GM21717 (cell line): ENCODE measurements around the gene DENND6B.

ENCODE experiments used
- ATAC-seq: cut with Tn5 transposase; IDR thresholded peaks from one replicate; pipeline ENCODE4 v1.9.1; 2021; ENCODE audit warnings: mild to moderate bottlenecking, moderate library complexity; ENCODE audit not compliant: unreplicated experiment

Gene DENND6B

GRCh38 chr22:50289942-50290630 lies 36.7 kb downstream of the DENND6B start:
- no peak for ATAC-seq

DNA sequence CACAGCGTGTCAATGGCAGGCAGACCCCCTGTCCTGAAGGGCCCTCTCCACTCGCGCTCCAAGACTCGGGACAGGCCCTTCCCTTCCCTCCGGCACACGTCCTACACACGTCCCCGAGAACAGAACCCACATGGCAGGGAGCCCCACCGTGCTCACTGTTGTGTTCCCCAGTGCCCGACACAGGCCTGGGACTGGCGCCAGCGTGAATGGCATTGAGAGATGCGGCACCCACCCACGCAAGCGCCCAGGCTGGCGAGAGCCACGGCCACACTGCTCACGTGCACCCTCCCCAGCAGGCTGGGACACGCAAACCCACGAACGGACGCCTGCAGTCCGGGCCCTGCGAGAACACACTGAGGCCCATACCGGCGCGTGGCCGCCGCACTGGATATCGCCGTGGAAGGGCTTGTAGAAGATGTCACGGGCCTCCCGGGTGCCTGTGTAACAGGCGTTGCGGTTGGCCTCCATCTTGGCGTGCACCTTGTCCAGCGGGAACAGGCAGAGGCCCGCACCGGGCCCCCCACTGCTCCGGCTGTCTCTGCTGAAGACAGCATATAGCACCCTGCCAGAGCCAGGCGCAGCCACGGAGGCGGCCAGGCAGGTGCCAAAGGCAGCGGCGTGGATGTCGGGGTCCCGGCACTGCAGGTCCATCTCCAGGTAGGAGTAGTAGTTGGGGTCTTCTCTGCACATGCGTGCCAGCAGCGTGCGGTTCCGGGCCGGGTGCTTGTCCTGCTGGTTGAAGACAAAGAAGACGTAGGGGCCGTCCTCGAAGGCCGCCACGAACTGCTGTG lies 37.5 kb downstream of the DENND6B start:
- ATAC-seq: no peak

GRCh38 chr22:50287731-50288130 lies 39.1 kb downstream of the DENND6B start:
- ATAC-seq: no peak

GRCh38 chr22:50286701-50287318 lies 40.0 kb downstream of the DENND6B start:
- ATAC-seq: no peak

- ATAC-seq: no peak
Measured at GRCh38 chr22:50286275-50286674, 40.5 kb downstream of the DENND6B start.

DNA sequence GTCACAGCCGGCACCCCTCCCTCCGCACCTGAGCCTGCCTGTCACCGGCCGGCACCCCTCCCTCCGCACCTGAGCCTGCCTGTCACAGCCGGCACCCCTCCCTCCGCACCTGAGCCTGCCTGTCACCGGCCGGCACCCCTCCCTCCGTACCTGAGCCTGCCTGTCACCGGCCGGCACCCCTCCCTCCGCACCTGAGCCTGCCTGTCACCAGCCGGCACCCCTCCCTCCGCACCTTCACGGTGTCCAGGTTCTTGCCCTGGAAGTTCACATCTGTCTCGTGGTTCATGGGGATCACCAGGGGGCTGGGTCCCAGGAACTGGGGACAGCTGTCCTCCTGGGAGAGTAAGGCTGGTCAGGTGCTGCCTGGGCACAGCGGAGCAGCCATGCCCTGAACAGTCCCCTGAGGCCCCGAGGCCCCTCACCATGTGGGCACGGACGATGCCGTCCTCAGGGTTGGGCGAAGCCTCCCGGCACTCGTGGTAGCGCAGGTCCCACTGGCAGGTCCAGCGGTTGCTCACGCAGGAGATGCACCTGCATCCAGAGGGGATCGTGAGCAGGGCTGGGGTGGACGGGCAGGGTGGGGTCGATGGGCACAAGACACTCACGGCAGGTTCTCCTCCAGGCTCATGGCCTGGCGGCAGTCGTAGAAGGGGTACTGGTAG lies 41.1 kb downstream of the DENND6B start:
- ATAC-seq: no peak

GRCh38 chr22:50284479-50284878 lies 42.3 kb downstream of the DENND6B start:
- no peak for ATAC-seq

DNA sequence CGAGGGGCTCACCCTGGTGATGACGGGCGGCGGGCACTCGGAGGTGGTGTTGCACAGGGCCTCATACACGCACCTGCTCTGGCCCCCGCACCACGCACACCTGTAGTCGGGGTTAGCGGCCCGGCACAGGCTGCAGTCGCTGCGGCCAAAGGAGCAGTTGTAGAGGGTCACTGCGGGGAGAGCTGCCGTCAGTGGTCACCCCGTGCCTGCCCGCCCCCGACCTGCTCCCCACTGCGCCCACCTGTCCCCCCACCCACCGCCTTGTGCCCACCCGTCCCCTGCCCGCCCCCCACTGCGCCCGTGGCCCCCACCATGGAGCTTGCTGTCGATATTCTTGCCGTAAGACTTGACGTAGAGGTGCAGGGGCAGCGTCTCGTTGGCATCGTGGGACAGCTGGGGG lies 43.0 kb downstream of the DENND6B start:
- no peak for ATAC-seq

- no peak for ATAC-seq
Measured at GRCh38 chr22:50282361-50283155, 44.3 kb downstream of the DENND6B start.

DNA sequence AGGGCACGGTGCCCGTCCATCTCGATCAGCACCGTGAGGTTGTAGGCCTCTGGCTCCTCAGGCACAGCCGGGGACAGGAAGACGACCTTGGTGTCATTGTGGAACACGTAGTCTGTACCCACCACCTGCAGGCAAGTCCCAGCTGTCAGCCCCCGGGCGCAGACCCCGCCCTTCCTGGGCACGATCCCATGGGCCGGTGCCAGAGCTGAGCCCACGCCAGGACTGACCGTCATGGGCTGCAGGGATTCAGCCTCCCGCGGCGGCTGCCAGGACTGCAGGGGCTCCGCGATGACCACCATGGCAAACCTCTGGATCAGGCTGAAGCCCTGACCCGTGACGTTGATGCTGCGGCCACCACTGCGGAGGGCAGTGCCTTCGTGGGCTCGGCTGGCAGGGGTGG lies 44.9 kb downstream of the DENND6B start:
- no peak for ATAC-seq

DNA sequence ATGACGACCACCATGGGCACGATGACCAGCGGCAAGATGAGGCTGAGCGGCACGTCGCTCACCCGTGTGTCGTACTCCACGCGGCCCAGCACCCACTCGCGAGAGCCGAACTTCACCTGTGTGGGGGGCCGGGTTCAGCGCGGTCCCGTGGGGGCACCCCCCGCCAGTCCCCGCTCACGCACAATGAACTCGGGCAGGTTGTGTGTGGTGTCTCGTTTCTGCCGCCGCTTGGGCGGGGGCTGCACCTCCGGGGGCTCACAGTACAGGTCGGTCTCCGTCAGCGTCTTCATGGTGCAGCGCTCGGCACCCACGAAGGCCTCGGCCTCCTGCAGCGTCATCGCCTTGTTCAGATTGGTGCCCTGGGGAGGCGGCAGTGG lies 45.4 kb downstream of the DENND6B start:
- no peak for ATAC-seq

DNA sequence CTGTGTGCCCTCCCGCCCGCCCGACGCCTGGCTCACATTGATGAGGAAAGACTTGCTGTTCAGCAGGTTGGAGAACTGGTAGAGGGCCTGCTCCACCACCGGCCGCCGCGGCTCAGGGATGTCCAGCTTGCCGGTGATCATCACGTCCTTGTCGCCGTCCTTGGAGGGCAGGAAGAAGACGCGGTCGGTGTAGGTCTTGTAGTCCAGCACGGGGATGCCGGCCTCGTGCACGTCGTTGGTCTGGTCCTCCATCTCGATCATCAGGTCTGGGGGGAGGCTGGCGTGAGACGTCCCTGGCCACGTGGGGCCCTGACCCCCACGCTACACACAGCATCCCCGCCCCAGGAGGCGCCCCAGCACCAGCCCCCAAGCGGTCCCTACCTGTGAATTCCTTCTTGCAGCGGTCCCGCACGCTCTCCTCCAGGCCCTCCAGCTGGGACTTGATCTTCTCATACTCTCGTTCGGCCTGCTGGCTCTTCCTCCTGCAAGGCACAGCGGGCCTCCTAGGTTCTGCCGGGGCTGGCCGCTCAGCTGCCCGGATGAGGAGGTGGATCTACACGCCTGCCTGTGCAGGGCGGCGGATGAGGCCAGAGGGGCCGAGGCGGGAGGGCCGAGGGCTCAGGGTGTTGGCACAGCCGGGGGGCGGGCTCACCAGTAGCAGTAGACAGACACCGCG lies 46.0 kb downstream of the DENND6B start:
- no peak for ATAC-seq

DNA sequence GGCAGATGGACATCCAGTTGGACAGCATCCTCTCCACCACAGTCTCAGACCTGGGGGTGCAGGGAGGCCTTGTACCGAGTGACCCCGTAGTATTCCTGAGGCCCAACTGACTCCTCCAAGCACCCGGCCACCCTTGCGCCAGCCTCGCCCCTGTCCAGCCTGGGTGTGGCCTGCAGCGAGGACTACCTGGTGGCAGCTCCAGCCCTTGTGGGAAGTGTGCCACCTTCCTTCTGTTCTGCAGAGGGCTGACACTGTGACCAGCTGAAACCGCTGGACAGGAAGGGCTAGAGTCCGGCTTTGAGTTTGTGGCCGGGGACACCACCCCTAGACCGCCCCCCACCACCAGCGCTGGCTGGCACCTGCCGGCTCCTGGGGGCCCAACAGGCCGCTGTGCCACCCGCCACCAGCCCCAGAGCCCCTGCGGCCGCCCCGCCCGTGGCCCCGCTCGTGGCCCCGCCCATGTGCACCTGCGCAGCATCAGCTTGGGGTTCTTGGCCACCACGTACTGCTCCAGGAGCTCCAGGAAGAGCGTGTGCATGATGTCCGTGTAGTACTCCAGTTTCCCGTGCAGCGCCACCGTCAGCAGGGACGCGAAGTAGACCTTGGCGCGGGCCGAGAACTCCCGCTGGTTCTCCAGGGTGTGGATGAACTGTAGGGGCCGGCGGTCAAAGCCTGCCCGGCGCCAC lies 46.6 kb downstream of the DENND6B start:
- no peak for ATAC-seq

DNA sequence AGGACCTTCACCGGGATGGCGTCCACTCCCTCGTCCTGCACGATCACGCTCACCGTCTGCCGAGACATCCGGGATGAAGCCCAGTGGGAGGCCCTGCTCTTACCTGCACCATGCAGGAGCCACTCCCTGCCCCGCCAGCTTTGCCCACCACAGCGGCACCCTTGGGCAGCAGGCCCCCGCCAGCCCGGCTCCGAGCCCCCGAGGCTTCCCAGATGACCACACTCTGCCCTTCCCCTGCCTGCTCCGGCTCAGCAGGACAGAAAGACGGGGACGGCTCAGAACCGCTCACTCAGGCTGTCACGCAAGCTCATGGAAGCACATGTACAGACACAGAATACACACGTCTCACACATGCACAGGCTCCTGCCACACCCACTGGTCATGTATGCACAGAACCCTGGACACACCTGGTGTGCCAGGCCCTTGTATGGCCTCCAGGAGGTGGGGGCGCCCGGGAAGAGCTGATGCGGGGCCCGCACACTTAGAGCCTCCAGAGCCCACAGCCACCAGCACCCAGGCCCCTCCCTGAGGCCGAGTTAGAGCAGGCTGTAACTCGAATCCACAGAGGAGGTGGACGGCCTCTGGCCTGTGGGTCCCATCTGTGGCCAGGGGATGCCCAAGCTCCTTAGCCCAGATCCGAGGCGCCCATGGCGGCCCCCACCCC lies 47.7 kb downstream of the DENND6B start:
- no peak for ATAC-seq

DNA sequence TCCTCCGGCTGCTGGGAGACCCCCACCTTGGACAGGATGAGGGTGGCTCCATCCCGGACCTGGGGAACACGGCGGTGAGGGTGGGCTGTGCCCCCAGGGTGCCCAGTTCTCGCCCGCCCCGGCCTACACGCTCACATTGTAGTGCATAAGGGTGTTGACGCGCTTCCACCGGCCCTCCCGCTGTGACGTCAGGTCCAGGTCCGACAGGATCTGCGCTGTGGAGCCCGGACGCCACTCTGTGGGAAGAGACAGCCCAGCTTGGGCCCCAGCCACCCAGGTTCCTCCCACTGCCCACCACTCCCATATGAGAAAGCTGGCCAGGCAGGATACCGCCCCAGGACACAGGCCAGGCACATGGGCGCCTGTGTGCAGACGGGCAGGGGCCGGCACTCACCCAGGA lies 48.4 kb downstream of the DENND6B start:
- ATAC-seq: no peak

- ATAC-seq: no peak
Measured at GRCh38 chr22:50277761-50278160, 49.1 kb downstream of the DENND6B start.

DNA sequence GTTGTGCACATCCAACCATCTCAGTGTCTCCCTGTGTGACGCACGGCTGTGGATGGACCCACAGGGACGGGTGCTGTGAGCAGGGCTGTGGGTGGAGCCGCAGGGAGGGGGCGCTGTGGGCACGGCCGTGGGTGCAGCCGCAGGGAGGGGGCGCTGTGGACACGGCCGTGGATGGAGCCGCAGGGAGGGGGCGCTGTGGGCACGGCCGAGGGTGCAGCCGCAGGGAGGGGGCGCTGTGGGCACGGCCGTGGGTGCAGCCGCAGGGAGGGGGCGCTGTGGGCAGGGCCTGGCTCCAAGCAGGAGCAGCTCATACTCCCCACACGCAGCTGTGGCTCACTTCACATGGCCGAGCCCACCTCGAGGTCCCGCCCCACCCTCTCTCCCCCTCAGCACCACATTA lies 50.7 kb downstream of the DENND6B start:
- no peak for ATAC-seq

DNA sequence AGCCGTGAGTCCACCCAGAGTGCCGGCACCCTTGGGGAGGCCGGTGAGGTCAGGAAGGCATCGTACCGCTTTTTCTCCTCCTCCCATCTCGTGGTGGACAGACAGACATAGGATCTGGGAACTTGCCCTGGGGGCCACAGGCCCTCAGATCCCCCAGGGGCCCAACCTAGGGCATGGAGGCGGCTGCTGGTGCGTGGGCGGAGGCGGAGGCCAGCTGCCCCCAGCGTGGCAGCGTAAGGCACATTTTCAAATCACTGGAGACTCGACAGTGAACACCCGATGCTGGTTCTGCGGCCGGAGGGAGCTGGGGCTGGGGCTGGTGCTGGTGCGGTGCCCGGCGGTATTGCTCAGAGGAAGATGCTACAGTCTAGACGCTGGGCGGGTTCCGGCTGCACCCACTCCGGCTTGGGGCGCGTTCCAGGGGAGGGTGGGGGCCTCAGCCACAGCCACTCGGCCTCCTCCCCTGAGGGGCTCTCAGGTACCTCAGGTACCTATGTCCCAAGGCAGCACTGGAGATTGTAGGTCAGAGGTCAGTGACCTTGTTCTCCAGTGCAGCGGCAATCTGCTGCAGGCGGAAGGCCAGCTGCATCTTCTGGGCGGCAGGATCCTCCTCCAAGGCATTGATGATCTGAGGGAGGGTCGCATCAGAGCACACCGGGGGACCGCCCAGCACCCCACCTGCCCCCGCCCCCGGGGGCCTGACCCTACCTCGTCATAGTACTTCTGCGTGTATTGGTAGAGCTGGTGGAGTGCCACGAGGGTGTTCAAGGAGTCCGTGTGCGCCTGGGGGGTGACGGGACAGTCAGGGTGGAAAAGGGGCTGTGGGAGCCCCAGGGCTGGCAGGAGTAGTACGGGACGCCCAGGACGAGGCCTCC lies 51.4 kb downstream of the DENND6B start:
- no peak for ATAC-seq
